Gastroesophageal sphincter (tissue), 4 donors: ENCODE measurements around the gene DNAJB8. TPM values are rescaled to one million over a fixed set of nuclear protein-coding genes. Genes with fewer than 3 reads are reported as not detected.

Source experiments
- ATAC-seq: fragments of 150-250 bp; one replicate; pipeline ENCODE4 v1.9.1; 2016; ENCODE audit warnings: mild to moderate bottlenecking, moderate library complexity
- H3K27ac ChIP-seq, 4 donors: fragments of 200-600 bp; sonication (generic) in 3 of 4; 1 replicate in 3 of 4; 2 replicates in 1 of 4; pipeline ENCODE4 v1.5.1; 2016 to 2019
- H3K27me3 ChIP-seq: fragments of 200-600 bp; sonication (generic); one replicate; pipeline ENCODE4 v1.5.1; 2019
- H3K36me3 ChIP-seq, 2 donors: fragments of 200-600 bp; sonication (generic); one replicate each; pipeline ENCODE4 v1.5.1; 2019; ENCODE audit warnings: control low read depth in 1 of 2
- H3K4me1 ChIP-seq, 3 donors: fragments of 200-600 bp; sonication (generic); 1 replicate in 2 of 3; 2 replicates in 1 of 3; pipeline ENCODE4 v1.5.1; 2016 to 2019; ENCODE audit warnings: control low read depth in 2 of 3
- H3K4me3 ChIP-seq, 2 donors: fragments of 200-600 bp; sonication (generic); one replicate each; pipeline ENCODE4 v1.5.1; 2019; ENCODE audit warnings: mild to moderate bottlenecking in 1 of 2, moderate library complexity in 1 of 2
- H3K9me3 ChIP-seq, 3 donors: fragments of 200-600 bp; sonication (generic); one replicate each; pipeline ENCODE4 v1.5.1; 2017 to 2019; ENCODE audit warnings: control low read depth in 2 of 3
- CTCF ChIP-seq, 4 experiments: fragments of 200-600 bp in 2 of 4; fragments of 450-650 bp in 2 of 4; sonication (generic) in 1 of 4; IDR thresholded peaks; one replicate each; pipeline ENCODE4 v1.5.1; 2017 to 2019; ENCODE audit warnings: antibody characterized with exemption in 4 of 4, mild to moderate bottlenecking in 2 of 4, moderate library complexity in 2 of 4
- EP300 ChIP-seq: sonication (generic); formaldehyde crosslinking; IDR thresholded peaks from one replicate; pipeline ENCODE4 v1.6.1; 2017; ENCODE audit warnings: antibody characterized with exemption, mild to moderate bottlenecking
- POLR2A ChIP-seq, 2 donors: fragments of 450-650 bp; IDR thresholded peaks; one replicate each; pipeline ENCODE4 v1.6.1; 2017; ENCODE audit warnings: antibody characterized with exemption in 2 of 2, mild to moderate bottlenecking in 2 of 2, moderate library complexity in 1 of 2
- POLR2AphosphoS5 ChIP-seq: sonication (generic); formaldehyde crosslinking; IDR thresholded peaks from one replicate; pipeline ENCODE4 v1.6.1; 2017; ENCODE audit warnings: antibody characterized with exemption
- WGBS, 2 donors: methylation state at CpG; one replicate each; pipeline ENCODE4 v1.1.5; 2018; ENCODE audit warnings: low coverage in 1 of 2; 5-methylcytosine and 5-hydroxymethylcytosine counted together
- total RNA-seq, 4 donors: library from RNA; depleted of rRNA; stranded (reverse); fragments of >200 nt; gene quantifications; one replicate each; pipeline ENCODE4 v1.1.0, GENCODE V29; 2016

Gene DNAJB8
- total RNA-seq, 4 donors from 2014 or later = not detected

- no peaks in the 10 kb centered on the region for H3K9me3 ChIP-seq
- H3K27me3 ChIP-seq = peaks cover 33% of the 10 kb centered on the region
- no peaks in the 10 kb centered on the region for H3K36me3 ChIP-seq
- H3K4me1 ChIP-seq = peaks cover 0 to 11% (median 4%) of the 10 kb centered on the region in 3 donors
- WGBS, 2 donors = 50 to 82% methylated on average over 1 to 7 of the region's 7 CpGs
- no peak overlapping the region for H3K4me3 ChIP-seq
- ATAC-seq = no peak
- TF ChIP-seq EP300 = no peak
- no peak for TF ChIP-seq POLR2AphosphoS5
- no peak for TF ChIP-seq CTCF (IDR thresholded peaks at IDR 0.05)
- TF ChIP-seq POLR2A (IDR thresholded peaks at IDR 0.05) = no peak
- no peak overlapping the region for H3K27ac ChIP-seq
These were observed 43.1 kb downstream of the DNAJB8 start for GRCh38 chr3:128423525-128424147.

DNA sequence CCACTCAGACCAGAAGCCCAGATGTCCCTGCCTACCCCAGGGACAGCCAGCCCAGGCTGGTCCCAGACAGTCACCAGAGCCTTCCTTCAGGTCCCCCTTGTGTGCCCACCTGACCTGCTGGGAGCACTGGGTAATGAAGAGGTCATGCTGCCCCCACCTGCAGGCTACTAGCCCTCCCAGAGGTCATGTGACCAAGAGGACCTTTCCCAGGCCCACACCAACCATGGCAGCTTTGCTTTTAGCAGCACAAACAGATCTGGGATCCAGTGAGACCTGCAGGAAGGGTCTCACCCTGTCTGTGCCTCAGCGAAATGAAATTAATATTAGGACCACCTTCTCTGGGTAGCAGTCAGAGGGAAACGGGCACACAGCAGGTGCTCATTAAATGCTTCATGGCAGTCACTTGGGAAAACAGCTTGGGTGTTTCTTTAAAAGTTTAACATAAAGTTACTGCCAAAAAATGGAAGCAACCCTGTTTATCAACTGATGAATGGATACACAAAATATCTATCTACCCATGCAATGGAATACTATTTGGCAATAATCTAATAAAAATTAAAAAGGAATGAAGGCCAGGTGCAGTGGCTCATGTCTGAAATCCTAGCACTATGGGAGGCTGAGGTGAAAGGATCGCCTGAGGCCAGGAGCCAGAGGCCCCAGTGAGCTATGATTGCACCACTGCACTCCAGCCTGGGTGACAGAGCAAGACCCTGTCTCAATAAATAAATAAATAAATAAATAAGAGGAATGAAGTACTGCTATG is 43.7 kb downstream of the DNAJB8 start:
- 80 to 100% methylated on average over 1 to 3 of the region's 3 CpGs for WGBS, 2 donors
- H3K27ac ChIP-seq = no peak overlapping the region
- peaks cover 0 to 11% (median 4%) of the 10 kb centered on the region in 3 donors for H3K4me1 ChIP-seq
- H3K36me3 ChIP-seq = no peaks in the 10 kb centered on the region
- peaks cover 26% of the 10 kb centered on the region for H3K27me3 ChIP-seq
- H3K4me3 ChIP-seq = no peak overlapping the region
- TF ChIP-seq POLR2AphosphoS5 (no peak), EP300 (no peak)
- no peak for ATAC-seq
- no peaks in the 10 kb centered on the region for H3K9me3 ChIP-seq

- peaks cover 0 to 11% (median 4%) of the 10 kb centered on the region in 3 donors for H3K4me1 ChIP-seq
- no peak overlapping the region for H3K4me3 ChIP-seq
- H3K27me3 ChIP-seq = peaks cover 16% of the 10 kb centered on the region
- ATAC-seq = no peak
- no peaks in the 10 kb centered on the region for H3K9me3 ChIP-seq
- TF ChIP-seq CTCF (IDR thresholded peaks at IDR 0.05) = no peak
- TF ChIP-seq EP300 = no peak
- no peak overlapping the region for H3K27ac ChIP-seq
- WGBS, 2 donors = 90% methylated on average over 2 of the region's 7 CpGs; no CpG with 5 or more reads in 1 of the 2 donors
- H3K36me3 ChIP-seq = no peaks in the 10 kb centered on the region
These were observed 44.7 kb downstream of the DNAJB8 start for GRCh38 chr3:128421966-128422365.

- H3K4me1 ChIP-seq = peaks cover 0 to 8% (median under 1%) of the 10 kb centered on the region in 3 donors
- no peak overlapping the region for H3K27ac ChIP-seq
- H3K27me3 ChIP-seq = peaks cover 11% of the 10 kb centered on the region
- WGBS, 2 donors = no CpG with 5 or more reads among the region's 11 CpGs
- H3K4me3 ChIP-seq = no peak overlapping the region
- H3K9me3 ChIP-seq = no peaks in the 10 kb centered on the region
- TF ChIP-seq POLR2AphosphoS5 = no peak
- TF ChIP-seq CTCF (IDR thresholded peaks at IDR 0.05) = no peak
- TF ChIP-seq EP300 = no peak
- no peak for TF ChIP-seq POLR2A (IDR thresholded peaks at IDR 0.05)
- no peak for ATAC-seq
- H3K36me3 ChIP-seq = no peaks in the 10 kb centered on the region
These were observed 45.3 kb downstream of the DNAJB8 start for GRCh38 chr3:128421439-128421836.

GRCh38 chr3:128420720-128421438 is 45.8 kb downstream of the DNAJB8 start:
- Histone ChIP-seq H3K4me1 (peaks cover 0 to 2% (median 0%) of the 10 kb centered on the region in 3 donors), H3K4me3 (no peak overlapping the region), H3K27me3 (peaks cover 5% of the 10 kb centered on the region), H3K9me3 (no peaks in the 10 kb centered on the region), H3K36me3 (no peaks in the 10 kb centered on the region), H3K27ac (no peak overlapping the region)
- no peak for ATAC-seq
- 55% methylated on average over 2 of the region's 12 CpGs; no CpG with 5 or more reads in 1 of the 2 donors for WGBS, 2 donors
- TF ChIP-seq POLR2AphosphoS5 (no peak), CTCF (IDR thresholded peaks at IDR 0.05) (no peak), EP300 (no peak), POLR2A (IDR thresholded peaks at IDR 0.05) (no peak)
